ENCODE results near the gene EFHD2.
"Not testable (repeated sequence)": the region's sequence is repeated elsewhere in the genome, so short reads cannot be mapped to it uniquely, and the experiment has no call there.

EFHD2 gene

DNA sequence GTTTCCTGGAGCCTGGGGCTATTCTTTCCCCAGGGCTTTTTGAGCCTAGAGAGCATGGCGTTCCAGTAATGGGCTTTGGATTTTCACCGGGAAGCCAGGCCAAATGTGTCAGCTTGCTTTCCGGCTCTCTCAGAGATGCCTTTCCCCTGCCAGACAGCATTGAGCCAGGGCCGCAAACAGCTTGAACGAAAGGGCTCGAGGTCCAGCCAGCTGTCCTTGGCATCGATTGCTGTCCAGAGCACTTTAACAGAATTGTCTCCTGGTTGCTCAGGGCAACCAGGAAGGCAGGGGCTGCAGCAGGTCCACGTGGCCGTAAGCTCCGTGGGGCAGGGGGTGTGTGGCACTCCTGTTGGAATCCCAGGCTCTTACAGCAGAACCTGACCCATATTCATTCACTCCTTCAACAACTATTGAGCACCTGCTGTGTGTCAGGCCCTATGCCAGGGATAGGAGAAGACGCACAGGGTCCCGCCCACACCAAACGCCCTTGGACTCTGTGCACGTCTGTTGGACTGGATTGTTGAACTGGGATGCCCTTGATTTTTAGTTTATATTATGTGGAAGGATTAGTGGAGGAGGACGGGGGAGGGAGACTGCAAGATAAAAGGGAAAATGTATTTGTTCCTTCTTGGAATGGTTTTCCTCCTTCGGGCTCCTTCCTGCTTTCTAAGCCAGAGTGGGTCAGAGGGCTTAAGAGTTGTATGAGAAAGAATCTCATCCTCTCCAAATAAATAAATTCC lies 38.7 kb upstream of the EFHD2 start:
- DNase-seq (ENCODE audit: low spot score), result no peak
- TF ChIP-seq CTCF (IDR thresholded peaks at IDR 0.05; ENCODE audit: extremely low read depth, missing control alignments), result no peak

DNA sequence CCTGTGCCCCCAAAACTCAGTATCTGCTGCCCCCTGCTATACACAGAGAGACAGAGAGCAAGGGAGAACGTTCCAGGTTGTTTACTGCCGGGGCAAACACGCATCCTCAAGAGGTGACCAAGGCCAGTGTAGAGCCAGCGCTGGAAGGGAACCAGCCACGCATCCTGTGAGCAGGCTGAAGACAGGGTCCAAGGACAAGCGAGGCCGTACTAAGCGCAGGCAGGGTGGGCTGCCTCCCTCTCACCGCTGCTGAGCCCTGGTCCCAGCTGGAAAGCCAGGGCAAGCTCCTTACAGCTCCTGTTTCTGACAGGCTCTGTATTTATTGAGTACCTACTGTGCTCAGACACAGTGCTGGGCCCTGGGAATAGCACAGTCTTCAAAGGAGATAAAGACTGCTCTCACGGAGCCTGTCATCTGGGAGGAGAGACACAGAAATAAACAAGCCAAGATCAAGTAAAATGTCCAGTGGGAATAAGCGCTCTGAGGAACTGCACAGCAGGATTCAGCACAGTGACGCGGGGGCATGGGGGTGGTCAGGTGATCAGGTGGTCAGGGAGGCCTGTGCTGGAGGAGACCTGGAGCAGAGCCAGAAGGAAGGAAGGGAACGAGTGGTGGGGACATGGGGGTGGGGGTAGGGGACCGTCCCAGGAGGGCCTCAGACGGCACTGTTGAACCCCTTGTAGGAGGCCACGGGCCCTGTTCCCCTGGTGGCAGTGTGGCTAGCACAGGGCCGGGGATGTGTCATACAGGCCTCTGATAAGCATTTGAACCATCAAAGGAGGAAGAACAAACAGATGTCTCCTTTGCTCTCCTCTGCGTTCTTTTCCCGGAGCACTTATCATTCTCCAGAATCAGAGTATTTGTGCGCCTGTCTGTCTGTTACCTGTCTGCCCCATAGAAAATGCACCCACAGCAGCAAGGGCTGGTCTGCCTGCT lies 37.8 kb upstream of the EFHD2 start:
- TF ChIP-seq CTCF (IDR thresholded peaks at IDR 0.05; ENCODE audit: extremely low read depth, missing control alignments), result no peak

DNA sequence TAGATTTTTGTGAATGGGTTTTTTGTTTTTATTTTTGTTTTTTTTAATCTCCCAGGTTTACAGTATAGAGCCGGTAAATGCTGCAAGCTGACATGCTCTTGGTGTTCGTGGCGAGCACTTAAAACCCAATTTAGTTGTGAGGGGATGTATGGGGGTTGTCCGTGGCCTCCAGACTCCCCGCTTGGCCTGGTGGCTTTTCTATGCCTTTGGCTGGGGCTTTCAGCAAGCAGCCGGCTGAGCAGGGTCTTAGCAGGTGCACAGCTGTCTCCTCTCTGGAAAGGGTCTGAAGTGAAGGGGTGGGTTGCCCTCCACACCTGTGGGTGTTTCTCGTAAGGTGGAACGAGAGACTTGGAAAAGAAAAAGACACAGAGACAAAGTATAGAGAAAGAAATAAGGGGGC lies 31.0 kb upstream of the EFHD2 start:
- TF ChIP-seq CTCF (IDR thresholded peaks at IDR 0.05; ENCODE audit: extremely low read depth, missing control alignments), result no peak
- DNase-seq (ENCODE audit: low spot score), result no peak

More for the DNA sequence above, 37.8 kb upstream of the EFHD2 start:
- no peak for DNase-seq (ENCODE audit: low spot score)

DNA sequence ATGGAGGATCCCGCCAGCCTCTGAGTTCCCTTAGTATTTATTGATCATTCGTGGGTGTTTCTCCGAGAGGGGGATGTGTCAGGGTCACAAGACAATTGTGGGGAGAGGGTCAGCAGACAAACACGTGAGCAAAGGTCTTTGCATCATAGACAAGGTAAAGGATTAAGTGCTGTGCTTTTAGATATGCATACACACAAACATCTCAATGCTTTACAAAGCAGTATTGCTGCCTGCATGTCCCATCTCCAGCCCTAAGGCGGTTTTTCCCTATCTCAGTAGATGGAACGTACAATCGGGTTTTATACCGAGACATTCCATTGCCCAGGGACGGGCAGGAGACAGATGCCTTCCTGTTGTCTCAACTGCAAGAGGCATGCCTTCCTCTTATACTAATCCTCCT lies 30.5 kb upstream of the EFHD2 start:
- DNase-seq (ENCODE audit: low spot score), result not testable (repeated sequence)

- TF ChIP-seq CTCF (IDR thresholded peaks at IDR 0.05; ENCODE audit: extremely low read depth, missing control alignments), result no peak
- DNase-seq (ENCODE audit: low spot score), result no peak
Measured at GRCh38 chr1:15380601-15381508, 28.8 kb upstream of the EFHD2 start.

DNA sequence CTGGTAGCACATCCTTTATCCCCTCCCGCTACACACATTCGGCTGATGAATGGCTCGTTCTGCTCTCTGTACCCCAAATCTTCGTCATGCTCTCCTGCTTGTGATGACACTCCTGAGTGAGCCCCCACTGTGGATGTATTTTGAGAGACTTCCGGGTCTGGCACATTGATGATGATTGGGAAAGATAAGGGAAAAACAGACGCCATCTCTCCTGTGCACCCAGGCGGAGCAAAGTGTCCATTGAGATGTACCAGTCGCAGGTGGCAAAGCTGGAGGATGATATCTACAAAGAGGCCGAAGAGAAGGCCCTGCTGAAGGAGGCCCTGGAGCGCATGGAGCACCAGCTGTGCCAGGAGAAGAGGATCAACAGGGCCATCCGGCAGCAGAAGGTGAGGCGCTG lies 27.9 kb upstream of the EFHD2 start:
- DNase-seq (ENCODE audit: low spot score), result no peak
- TF ChIP-seq CTCF (IDR thresholded peaks at IDR 0.05; ENCODE audit: extremely low read depth, missing control alignments), result no peak

All from GM20000 (cell line).